Heart right ventricle (tissue), 16 donors: ENCODE results near the gene SLC23A2. TPM values are rescaled to one million over a fixed set of nuclear protein-coding genes. Genes with fewer than 3 reads are reported as not detected.

Experiments used
- ATAC-seq, 8 donors: fragments of 200-7000 bp; cut with Tn5 transposase; one replicate each; pipeline ENCODE4 v1.9.1; 2020; ENCODE audit warnings: mild to moderate bottlenecking in 8 of 8, moderate library complexity in 8 of 8, moderate number of reproducible peaks in 1 of 8
- DNase-seq, 2 donors: peaks; one replicate each; pipeline ENCODE4 v3.0.0-alpha.2; 2020
- H3K27ac ChIP-seq, 10 donors: fragments of 200-600 bp; sonication (generic) in 2 of 10; one replicate each; pipeline versions ENCODE4 v1.5.0 to v1.8.0; 2020 to 2022; ENCODE audit warnings: mild to moderate bottlenecking in 3 of 10
- H3K27me3 ChIP-seq, 7 donors: fragments of 200-600 bp; one replicate each; pipeline ENCODE4 v1.8.0; 2021 to 2022; ENCODE audit warnings: mild to moderate bottlenecking in 2 of 7
- H3K36me3 ChIP-seq, 9 donors: fragments of 200-600 bp; sonication (generic) in 1 of 9; one replicate each; pipeline versions ENCODE4 v1.5.0 to v1.8.0; 2020 to 2022; ENCODE audit warnings: mild to moderate bottlenecking in 2 of 9
- H3K4me1 ChIP-seq, 9 donors: fragments of 200-600 bp; sonication (generic) in 1 of 9; one replicate each; pipeline versions ENCODE4 v1.5.0 to v1.8.0; 2020 to 2022; ENCODE audit warnings: mild to moderate bottlenecking in 4 of 9
- H3K4me3 ChIP-seq, 10 donors: fragments of 200-600 bp; sonication (generic) in 2 of 10; one replicate each; pipeline versions ENCODE4 v1.5.0 to v1.8.0; 2020 to 2022; ENCODE audit warnings: mild to moderate bottlenecking in 7 of 10, moderate library complexity in 2 of 10
- H3K9me3 ChIP-seq, 11 donors: fragments of 200-600 bp in 10 of 11; sonication (generic) in 2 of 11; one replicate each; pipeline versions ENCODE4 v1.5.0 to v1.8.0; 2013 to 2022; ENCODE audit warnings: mild to moderate bottlenecking in 2 of 11, control low read depth in 1 of 11, moderate library complexity in 1 of 11
- WGBS, 2 donors: extraction: QIAGEN DNeasy Blood & Tissue Kit; methylation state at CpG; one replicate each; pipeline ENCODE4 v1.1.7; 2013; ENCODE audit warnings: inconsistent platforms in 1 of 2; 5-methylcytosine and 5-hydroxymethylcytosine counted together
- intact Hi-C, 10 donors: fragments of 100-400 bp; cut with DNase I; formaldehyde crosslinking; loops; one replicate each; pipeline versions ENCODE4 v1.11.1 to v1.14.2; 2022
- polyA plus RNA-seq, 2 donors: library from polyadenylated mRNA; stranded (reverse); fragments of 200-250 nt; gene quantifications; one replicate each; pipeline ENCODE4 v1.2.3, GENCODE V29; 2013
- total RNA-seq, 10 donors: library from RNA; stranded (reverse); fragmentation: NEBNext Ultra II Directional in 3 of 10; extraction: Animal tissue kit (Norgen Biotek cat#: 25700) in 3 of 10; gene quantifications; one replicate each; pipeline versions ENCODE4 v1.2.1 to v1.2.4, GENCODE V29; 2021 to 2023
- TF ChIP-seq, protein P1 (sequence below), 9 donors: fragments of 200-600 bp; sonication (generic) in 2 of 9; IDR thresholded peaks; one replicate each; pipeline versions ENCODE4 v1.5.0 to v1.8.0; 2021 to 2022; ENCODE audit warnings: antibody characterized with exemption in 9 of 9, mild to moderate bottlenecking in 5 of 9, moderate library complexity in 1 of 9
- donor health status: Arrhythmogenic right ventricular cardiomyopathy.
- donor health status: ischemic (EF 13 %, LVEDD 7.1; RV severe dilation, severe dysfunction).
- donor health status: healthy with polysubstance abuse.
- donor health status: DM: no; HTN: yes; CAD: no.
- donor health status: DM: no; HTN: no; CAD: no.
- donor health status: ischemic (EF 25% LVEDD 6.9; RV normal size, moderate dysfunction).
- donor health status: ischemic (EF 25% LVEDD 5.7; RV mildly dilated, moderate dysfunction).
- donor health status: healthy.
- donor health status: DM: yes; HTN: yes; CAD: no.
- donor health status: Ischemic cardiomyopathy.
- donor health status: ischemic (EF 35%, LVEDD 5.7; RV mildly dilated, moderate dysfunction).
- donor health status: nonischemic (EF 11% LVEDD 7.7; RV severe dilation, severe dysfunction).
- donor health status: DM: yes; HTN: yes; CAD: no.
- donor health status: PGD.
- donor health status: ischemic (EF 29% LVEDD 5.4; RV normal size, mild dysfunction).
- donor health status: nonischemic (EF 23%, LVEDD 6.1; RV moderate dilation, normal function).

SLC23A2 gene
- total and polyA plus RNA-seq, 12 donors, result 2.0 to 12.3 (median 6.9) TPM

DNA sequence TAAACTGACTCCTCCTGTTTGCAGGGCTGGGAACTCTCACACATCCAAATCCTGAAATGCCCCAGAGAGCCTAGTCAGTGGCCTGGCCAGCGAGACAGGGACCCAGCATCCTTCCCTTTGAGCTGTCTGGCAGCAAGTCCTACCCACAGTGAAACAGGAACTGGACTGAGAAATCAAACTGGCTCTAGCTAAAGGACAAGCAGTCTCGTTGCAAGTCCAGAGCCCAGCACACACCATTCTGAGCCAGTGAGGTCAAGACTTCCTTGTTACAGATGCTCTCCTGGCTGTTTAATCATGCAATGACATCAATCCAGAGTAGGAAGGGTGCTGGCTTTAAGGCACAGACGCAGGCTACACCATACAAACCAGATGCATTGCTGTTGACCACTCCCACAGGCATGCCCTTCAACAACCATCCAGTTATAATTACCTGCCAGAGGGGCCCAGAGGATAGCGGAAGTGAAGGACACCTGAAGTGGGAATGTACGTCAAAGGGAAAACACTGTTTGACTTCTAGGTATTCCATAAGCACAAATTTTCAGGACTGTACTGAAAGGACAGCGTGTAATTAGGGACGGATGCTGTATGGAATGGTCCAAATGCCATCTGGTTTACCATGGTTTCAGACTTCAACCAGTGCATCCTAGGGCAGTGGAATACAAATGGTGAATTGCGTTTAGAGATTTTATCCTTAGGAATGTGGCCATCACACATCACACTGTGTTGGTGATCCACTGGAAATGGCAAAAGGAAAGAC, 114.4 kb downstream of the SLC23A2 start:
- DNase-seq (no peak), ATAC-seq (peak in 2 of 8 donors; percentile 44 to 47)
- WGBS, 2 donors, result 91% methylated on average over 8 of the region's 8 CpGs
- peaks cover 0 to 5% (median 0%) of the 10 kb centered on the region in 9 donors for H3K4me1 ChIP-seq
- no peaks in the 10 kb centered on the region for H3K27me3 ChIP-seq
- H3K4me3 ChIP-seq, result no peak overlapping the region
- H3K36me3 ChIP-seq, result peaks cover 0 to 69% (median 10%) of the 10 kb centered on the region in 9 donors
- TF ChIP-seq, protein P1, sequence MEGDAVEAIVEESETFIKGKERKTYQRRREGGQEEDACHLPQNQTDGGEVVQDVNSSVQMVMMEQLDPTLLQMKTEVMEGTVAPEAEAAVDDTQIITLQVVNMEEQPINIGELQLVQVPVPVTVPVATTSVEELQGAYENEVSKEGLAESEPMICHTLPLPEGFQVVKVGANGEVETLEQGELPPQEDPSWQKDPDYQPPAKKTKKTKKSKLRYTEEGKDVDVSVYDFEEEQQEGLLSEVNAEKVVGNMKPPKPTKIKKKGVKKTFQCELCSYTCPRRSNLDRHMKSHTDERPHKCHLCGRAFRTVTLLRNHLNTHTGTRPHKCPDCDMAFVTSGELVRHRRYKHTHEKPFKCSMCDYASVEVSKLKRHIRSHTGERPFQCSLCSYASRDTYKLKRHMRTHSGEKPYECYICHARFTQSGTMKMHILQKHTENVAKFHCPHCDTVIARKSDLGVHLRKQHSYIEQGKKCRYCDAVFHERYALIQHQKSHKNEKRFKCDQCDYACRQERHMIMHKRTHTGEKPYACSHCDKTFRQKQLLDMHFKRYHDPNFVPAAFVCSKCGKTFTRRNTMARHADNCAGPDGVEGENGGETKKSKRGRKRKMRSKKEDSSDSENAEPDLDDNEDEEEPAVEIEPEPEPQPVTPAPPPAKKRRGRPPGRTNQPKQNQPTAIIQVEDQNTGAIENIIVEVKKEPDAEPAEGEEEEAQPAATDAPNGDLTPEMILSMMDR (IDR thresholded peaks at IDR 0.05), result no peak
- no peaks in the 10 kb centered on the region for H3K9me3 ChIP-seq
- no peak overlapping the region for H3K27ac ChIP-seq
- intact Hi-C loops, result no loop called here

DNA sequence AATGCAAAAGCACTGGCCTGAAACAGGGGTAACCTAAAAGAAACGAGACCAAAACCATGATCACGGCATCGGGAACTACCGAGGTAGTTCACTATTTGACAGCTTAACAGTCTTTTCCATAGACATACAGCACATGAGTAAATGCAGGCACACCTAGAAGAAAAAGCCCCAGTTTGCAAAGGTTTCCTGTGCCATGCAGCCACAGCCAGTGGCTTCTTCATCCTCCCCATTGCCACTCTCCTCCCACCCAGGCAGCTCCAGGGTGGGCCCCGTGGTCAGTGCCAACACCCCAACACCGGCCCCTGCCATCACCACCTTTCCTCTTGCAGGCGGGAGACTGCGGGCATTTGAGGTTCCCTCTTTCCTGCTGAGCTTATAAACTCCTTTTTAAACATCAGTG, 115.4 kb downstream of the SLC23A2 start:
- WGBS, 2 donors, result 86 to 88% methylated on average over 8 of the region's 8 CpGs
- no peaks in the 10 kb centered on the region for H3K9me3 ChIP-seq
- intact Hi-C loops, result no loop called here
- H3K4me3 ChIP-seq, result no peak overlapping the region
- no peak for DNase-seq
- TF ChIP-seq, protein P1 (IDR thresholded peaks at IDR 0.05), result no peak
- peaks cover 0 to 80% (median 10%) of the 10 kb centered on the region in 9 donors for H3K36me3 ChIP-seq
- H3K4me1 ChIP-seq, result peaks cover 0 to 5% (median 0%) of the 10 kb centered on the region in 9 donors
- no peaks in the 10 kb centered on the region for H3K27me3 ChIP-seq
- H3K27ac ChIP-seq, result no peak overlapping the region
- no peak for ATAC-seq

- 78 to 80% methylated on average over 7 of the region's 7 CpGs for WGBS, 2 donors
- no peak for DNase-seq
Measured at GRCh38 chr20:4883546-4883945, 117.8 kb downstream of the SLC23A2 start.

GRCh38 chr20:4883051-4883450, 118.3 kb downstream of the SLC23A2 start:
- TF ChIP-seq, protein P1 (IDR thresholded peaks at IDR 0.05), result no peak
- DNase-seq, result no peak
- WGBS, 2 donors, result 81% methylated on average over 3 of the region's 3 CpGs

More at GRCh38 chr20:4883546-4883945, 117.8 kb downstream of the SLC23A2 start:
- Histone ChIP-seq H3K4me3 (no peak overlapping the region), H3K9me3 (no peaks in the 10 kb centered on the region), H3K36me3 (peaks cover 0 to 78% (median 10%) of the 10 kb centered on the region in 9 donors), H3K27me3 (no peaks in the 10 kb centered on the region), H3K27ac (no peak overlapping the region), H3K4me1 (peaks cover 0 to 5% (median 0%) of the 10 kb centered on the region in 9 donors)
- intact Hi-C loops, result no loop called here
- TF ChIP-seq, protein P1 (IDR thresholded peaks at IDR 0.05), result no peak
- ATAC-seq, result no peak

More at GRCh38 chr20:4883051-4883450, 118.3 kb downstream of the SLC23A2 start:
- Histone ChIP-seq H3K4me3 (no peak overlapping the region), H3K27me3 (no peaks in the 10 kb centered on the region), H3K4me1 (peaks cover 0 to 5% (median 0%) of the 10 kb centered on the region in 9 donors), H3K36me3 (peaks cover 0 to 77% (median 10%) of the 10 kb centered on the region in 9 donors), H3K9me3 (no peaks in the 10 kb centered on the region), H3K27ac (no peak overlapping the region)
- intact Hi-C loops, result no loop called here
- no peak for ATAC-seq
